H9 (cell line): ENCODE results near the gene ABCC4. TPM values are rescaled to one million over a fixed set of nuclear protein-coding genes. Genes with fewer than 3 reads are reported as not detected.

Experiments
- DNase-seq: peaks from one replicate; pipeline ENCODE4 v3.0.0-alpha.2; 2017
- H2AFZ ChIP-seq: one replicate; pipeline ENCODE4 v1.6.1; 2013; ENCODE audit warnings: mild to moderate bottlenecking, low read length, control low read depth, moderate library complexity
- H2AK5ac ChIP-seq: 2 replicates; pipeline ENCODE4 v1.6.1; 2013; ENCODE audit warnings: low read length, control low read depth, mixed read lengths; ENCODE audit not compliant: insufficient read length
- H2BK120ac ChIP-seq: one replicate; pipeline ENCODE4 v1.6.1; 2013; ENCODE audit warnings: low read depth, mild to moderate bottlenecking, low read length, control low read depth, inconsistent platforms; ENCODE audit not compliant: poor library complexity, severe bottlenecking
- H2BK12ac ChIP-seq: 2 replicates; pipeline ENCODE4 v1.6.1; 2013; ENCODE audit warnings: low read length, control low read depth, mixed read lengths, low read depth; ENCODE audit not compliant: insufficient read length
- H2BK15ac ChIP-seq: 2 replicates; pipeline ENCODE4 v1.6.1; 2013; ENCODE audit warnings: low read depth, low read length, control low read depth
- H2BK20ac ChIP-seq: one replicate; pipeline ENCODE4 v1.6.1; 2013; ENCODE audit warnings: low read depth, mild to moderate bottlenecking, low read length, control low read depth, inconsistent platforms; ENCODE audit not compliant: poor library complexity, severe bottlenecking
- H2BK5ac ChIP-seq: 2 replicates; pipeline ENCODE4 v1.6.1; 2013; ENCODE audit warnings: low read length, control low read depth, mixed read lengths; ENCODE audit not compliant: insufficient read length
- H3K14ac ChIP-seq: 2 replicates; pipeline ENCODE4 v1.6.1; 2013; ENCODE audit warnings: low read length, control low read depth; ENCODE audit not compliant: insufficient read depth
- H3K18ac ChIP-seq: 2 replicates; pipeline ENCODE4 v1.6.1; 2013; ENCODE audit warnings: low read depth, mild to moderate bottlenecking, mixed read lengths, low read length, control low read depth; ENCODE audit not compliant: insufficient read length
- H3K23ac ChIP-seq: 2 replicates; pipeline ENCODE4 v1.6.1; 2013; ENCODE audit warnings: low read length, control low read depth, mixed read lengths, low read depth; ENCODE audit not compliant: insufficient read length
- H3K23me2 ChIP-seq: 2 replicates; pipeline ENCODE4 v1.6.1; 2013; ENCODE audit warnings: low read depth, mild to moderate bottlenecking, mixed read lengths, low read length, control low read depth; ENCODE audit not compliant: insufficient read length, poor library complexity, severe bottlenecking
- H3K27ac ChIP-seq: 2 replicates; pipeline ENCODE4 v1.5.1; 2013; ENCODE audit warnings: low read length, control low read depth, mixed read lengths, low read depth; ENCODE audit not compliant: insufficient read length
- H3K27me3 ChIP-seq: 2 replicates; pipeline ENCODE4 v1.6.1; 2013; ENCODE audit warnings: low read length, control low read depth, inconsistent platforms; ENCODE audit not compliant: insufficient read depth
- H3K4ac ChIP-seq: 2 replicates; pipeline ENCODE4 v1.6.1; 2013; ENCODE audit warnings: low read depth, mild to moderate bottlenecking, control low read depth, inconsistent platforms, low read length, moderate library complexity
- H3K4me1 ChIP-seq: 2 replicates; pipeline ENCODE4 v1.6.1; 2013; ENCODE audit warnings: low read length, control low read depth, inconsistent platforms; ENCODE audit not compliant: insufficient read depth
- H3K4me2 ChIP-seq: 2 replicates; pipeline ENCODE4 v1.6.1; 2013; ENCODE audit warnings: low read length, control low read depth, mixed read lengths; ENCODE audit not compliant: insufficient read length, insufficient read depth
- H3K56ac ChIP-seq: 2 replicates; pipeline ENCODE4 v1.6.1; 2013; ENCODE audit warnings: low read depth, mild to moderate bottlenecking, mixed read lengths, low read length, control low read depth; ENCODE audit not compliant: insufficient read length
- H3K79me1 ChIP-seq: 2 replicates; pipeline ENCODE4 v1.6.1; 2013; ENCODE audit warnings: low read depth, mild to moderate bottlenecking, moderate library complexity, low read length, control low read depth, inconsistent platforms; ENCODE audit not compliant: insufficient read depth, poor library complexity, severe bottlenecking
- H3K79me2 ChIP-seq: 2 replicates; pipeline ENCODE4 v1.6.1; 2013; ENCODE audit warnings: low read length, control low read depth, inconsistent platforms; ENCODE audit not compliant: insufficient read depth
- H3K9ac ChIP-seq: 2 replicates; pipeline ENCODE4 v1.6.1; 2013; ENCODE audit warnings: low read length, control low read depth, mixed read lengths; ENCODE audit not compliant: insufficient read length; ENCODE audit errors: extremely low read depth
- H3K9me3 ChIP-seq: one replicate; pipeline ENCODE4 v1.6.1; 2013; ENCODE audit warnings: low read depth, low read length, inconsistent platforms; ENCODE audit not compliant: control insufficient read depth
- H3T11ph ChIP-seq: one replicate; pipeline ENCODE4 v1.6.1; 2013; ENCODE audit warnings: mild to moderate bottlenecking, low read length, control low read depth, inconsistent platforms
- H4K20me1 ChIP-seq: one replicate; pipeline ENCODE4 v1.6.1; 2013; ENCODE audit not compliant: control insufficient read depth, insufficient read length, insufficient read depth
- H4K5ac ChIP-seq: 2 replicates; pipeline ENCODE4 v1.6.1; 2013; ENCODE audit warnings: low read depth, mild to moderate bottlenecking, mixed read lengths, low read length, control low read depth; ENCODE audit not compliant: insufficient read length
- H4K8ac ChIP-seq: replicated peaks from 2 replicates; pipeline ENCODE4 v1.6.1; 2013; ENCODE audit warnings: low read length, control low read depth, mixed read lengths, low read depth; ENCODE audit not compliant: insufficient read length
- H4K91ac ChIP-seq: 2 replicates; pipeline ENCODE4 v1.6.1; 2013; ENCODE audit warnings: low read depth, mild to moderate bottlenecking, moderate library complexity, mixed read lengths, low read length, control low read depth; ENCODE audit not compliant: insufficient read length
- H3K27ac Mint-ChIP-seq, 3 experiments: 2 replicates in 2 of 3; 3 replicates in 1 of 3; pipeline ENCODE4 v1.8.0; 2020 to 2021; ENCODE audit warnings: mixed read lengths in 3 of 3, mild to moderate bottlenecking in 1 of 3, moderate library complexity in 1 of 3
- H3K27me3 Mint-ChIP-seq: 2 replicates; pipeline ENCODE4 v1.8.0; 2021; ENCODE audit warnings: low read depth, mild to moderate bottlenecking, moderate library complexity, mixed read lengths
- H3K36me3 Mint-ChIP-seq, 3 experiments: 2 replicates in 2 of 3; 3 replicates in 1 of 3; pipeline ENCODE4 v1.8.0; 2020 to 2021; ENCODE audit warnings: low read depth in 3 of 3, mixed read lengths in 3 of 3; ENCODE audit not compliant: insufficient read depth in 1 of 3
- H3K4me1 Mint-ChIP-seq, 2 experiments: 2 replicates each; pipeline ENCODE4 v1.8.0; 2020; ENCODE audit warnings: mixed read lengths in 2 of 2
- H3K4me3 Mint-ChIP-seq, 2 experiments: 2 replicates in 1 of 2; 3 replicates in 1 of 2; pipeline ENCODE4 v1.8.0; 2020 to 2021; ENCODE audit warnings: mild to moderate bottlenecking in 2 of 2, mixed read lengths in 2 of 2, moderate library complexity in 1 of 2
- H3K9me3 Mint-ChIP-seq, 2 experiments: 2 replicates in 1 of 2; 3 replicates in 1 of 2; pipeline ENCODE4 v1.8.0; 2020; ENCODE audit warnings: mild to moderate bottlenecking in 2 of 2, mixed read lengths in 2 of 2, moderate library complexity in 1 of 2
- CTCF ChIP-seq: fragments of 200-600 bp; sonication (generic); conservative IDR thresholded peaks from 3 replicates; pipeline ENCODE4 v1.8.0; 2021; ENCODE audit warnings: antibody characterized with exemption, mild to moderate bottlenecking
- WGBS: extraction: QIAGEN DNeasy Blood & Tissue Kit; methylation state at CpG from one replicate; pipeline ENCODE4 v1.1.7; 2013; ENCODE audit warnings: missing lambda C conversion rate, low lambda C conversion rate, mixed read lengths; ENCODE audit not compliant: insufficient read length; ENCODE audit errors: extremely low coverage; 5-methylcytosine and 5-hydroxymethylcytosine counted together
- total RNA-seq: library from RNA; stranded (reverse); gene quantifications from 2 replicates; pipeline ENCODE4 v1.2.1, GENCODE V29; 2021

Gene ABCC4
- total RNA-seq, 1 experiment from 2014 or later = 5.9 TPM

GRCh38 chr13:95255072-95255732, 46.0 kb downstream of the ABCC4 start:
- H3K56ac ChIP-seq = no peak overlapping the region
- H3K79me1 ChIP-seq = no peaks in the 10 kb centered on the region
- Mint-ChIP-seq H3K36me3 (no peaks in the 10 kb centered on the region), H3K4me1 (peaks cover 0 to 5% of the 10 kb centered on the region in 2 experiments; a peak in 2 of 4 replicates), H3K4me3 (no peak overlapping the region), H3K27me3 (no peaks in the 10 kb centered on the region), H3K9me3 (no peaks in the 10 kb centered on the region), H3K27ac (no peak overlapping the region)
- no peaks in the 10 kb centered on the region for H3K23me2 ChIP-seq
- H3K18ac ChIP-seq = no peak overlapping the region
- no peak overlapping the region for H2BK12ac ChIP-seq
- no peaks in the 10 kb centered on the region for H3K4me1 ChIP-seq
- H2AFZ ChIP-seq = no peak overlapping the region
- H3K27ac ChIP-seq = no peak overlapping the region
- no peaks in the 10 kb centered on the region for H3K79me2 ChIP-seq
- no peak overlapping the region for H2BK20ac ChIP-seq
- H3K4ac ChIP-seq = no peak overlapping the region
- DNase-seq = no peak
- H4K5ac ChIP-seq = no peak overlapping the region
- no peak overlapping the region for H3K4me2 ChIP-seq
- H3K23ac ChIP-seq = no peak overlapping the region
- no peak for TF ChIP-seq CTCF
- H3K14ac ChIP-seq = no peak overlapping the region
- no peak overlapping the region for H2BK5ac ChIP-seq
- H2BK120ac ChIP-seq = no peak overlapping the region
- H3K9me3 ChIP-seq = no peaks in the 10 kb centered on the region
- H4K20me1 ChIP-seq = no peaks in the 10 kb centered on the region
- H3K27me3 ChIP-seq = no peaks in the 10 kb centered on the region
- H2AK5ac ChIP-seq = no peak overlapping the region
- WGBS = 100% methylated on average over 3 of the region's 13 CpGs
- H4K91ac ChIP-seq = no peak overlapping the region
- H3K9ac ChIP-seq = no peak overlapping the region
- H2BK15ac ChIP-seq = no peak overlapping the region
- no peak overlapping the region for H4K8ac ChIP-seq
- H3T11ph ChIP-seq = no peak overlapping the region
